AG04449 (cell line): ENCODE data around the gene SPTLC3.

ENCODE experiments used
- CTCF ChIA-PET: fragments of 350-600 bp; formaldehyde crosslinking; extraction: SDS; loops from one replicate; lab custom pipeline; 2021; ENCODE audit warnings: antibody characterized with exemption; lab: Yijun Ruan, JAX
- POLR2A ChIA-PET: fragments of 400-600, 350-600 bp; formaldehyde crosslinking; extraction: SDS; loops from one replicate; lab custom pipeline; 2020; ENCODE audit warnings: antibody characterized with exemption, inconsistent platforms; lab: Yijun Ruan, JAX
- DNase-seq: peaks from one replicate; pipeline ENCODE4 v3.0.0-alpha.2; 2010; ENCODE audit warnings: low read depth, low spot score
- H3K4me3 ChIP-seq: 2 replicates; pipeline ENCODE4 v1.5.1; 2011; ENCODE audit warnings: low read depth, mild to moderate bottlenecking, control low read depth, low read length
- CTCF ChIP-seq: IDR thresholded peaks from one replicate; pipeline ENCODE4 v1.5.1; 2011; ENCODE audit warnings: mild to moderate bottlenecking, moderate library complexity, low read length, control low read depth, inconsistent platforms; ENCODE audit not compliant: insufficient read depth; ENCODE audit errors: missing control alignments

Gene SPTLC3

GRCh38 chr20:12965870-12966251, 42.9 kb upstream of the SPTLC3 start:
- TF ChIP-seq CTCF: no peak
- no peak overlapping the region for H3K4me3 ChIP-seq
- no peak for DNase-seq
- CTCF ChIA-PET: interaction anchor here (0.6 to 12.9 kb wide), 16 partner anchors 10 to 1412 kb away, joined by 3 to 582 read pairs (median 10); no protein-coding TSS in a partner anchor
- POLR2A ChIA-PET: no interaction called here

- POLR2A ChIA-PET: no interaction called here
- DNase-seq: peak; percentile 19
These were observed 42.2 kb upstream of the SPTLC3 start for GRCh38 chr20:12966468-12967085.

GRCh38 chr20:12967932-12968331, 40.8 kb upstream of the SPTLC3 start:
- ChIA-PET POLR2A (no interaction called here), CTCF (interaction anchor here (1.0 to 12.9 kb wide), 16 partner anchors 7 to 1087 kb away, joined by 3 to 582 read pairs (median 9); no protein-coding TSS in a partner anchor)
- H3K4me3 ChIP-seq: no peak overlapping the region
- no peak for TF ChIP-seq CTCF
- no peak for DNase-seq

More at GRCh38 chr20:12966468-12967085, 42.2 kb upstream of the SPTLC3 start:
- peak; percentile 45 for TF ChIP-seq CTCF
- no peak overlapping the region for H3K4me3 ChIP-seq
- CTCF ChIA-PET: interaction anchor here (0.6 to 12.9 kb wide), 20 partner anchors 10 to 1413 kb away, joined by 3 to 582 read pairs (median 9); no protein-coding TSS in a partner anchor

GRCh38 chr20:12968472-12968871, 40.3 kb upstream of the SPTLC3 start:
- TF ChIP-seq CTCF: no peak
- CTCF ChIA-PET: interaction anchor here (0.9 to 12.9 kb wide), 15 partner anchors 8 to 1086 kb away, joined by 3 to 582 read pairs (median 10); no protein-coding TSS in a partner anchor
- POLR2A ChIA-PET: no interaction called here
- H3K4me3 ChIP-seq: no peak overlapping the region
- no peak for DNase-seq

- DNase-seq: peak; percentile 10
- no peak overlapping the region for H3K4me3 ChIP-seq
- POLR2A ChIA-PET: no interaction called here
- TF ChIP-seq CTCF: no peak
- CTCF ChIA-PET: interaction anchor here (0.9 to 12.9 kb wide), 19 partner anchors 9 to 1086 kb away, joined by 3 to 582 read pairs (median 8); no protein-coding TSS in a partner anchor
These were observed 39.6 kb upstream of the SPTLC3 start for GRCh38 chr20:12969071-12969669.

- POLR2A ChIA-PET: no interaction called here
- DNase-seq: no peak
- TF ChIP-seq CTCF: peak; percentile 54
- no peak overlapping the region for H3K4me3 ChIP-seq
- CTCF ChIA-PET: interaction anchor here (0.9 to 12.9 kb wide), 22 partner anchors 8 to 818 kb away, joined by 3 to 582 read pairs (median 6); no protein-coding TSS in a partner anchor
These were observed 38.4 kb upstream of the SPTLC3 start for GRCh38 chr20:12970372-12970821.
